HEK293 (cell line): ENCODE data around the gene COL18A1.

Experiments used
- CTCF ChIP-seq: fragments of 450-650 bp; formaldehyde crosslinking; IDR thresholded peaks from 2 replicates; pipeline ENCODE4 v1.5.1; 2016; ENCODE audit warnings: missing biosample characterization, missing genetic modification characterization
- KLF17 ChIP-seq: fragments of 450-650 bp; formaldehyde crosslinking; IDR thresholded peaks from 2 replicates; pipeline ENCODE4 v1.5.1; 2016; ENCODE audit warnings: missing biosample characterization, missing genetic modification characterization
- ZNF112 ChIP-seq: fragments of 450-650 bp; formaldehyde crosslinking; IDR thresholded peaks from 2 replicates; pipeline ENCODE4 v1.5.0; 2017; ENCODE audit warnings: missing biosample characterization, missing genetic modification characterization
- ZNF169 ChIP-seq: fragments of 450-650 bp; formaldehyde crosslinking; IDR thresholded peaks from 2 replicates; pipeline ENCODE4 v1.5.1; 2016; ENCODE audit warnings: missing biosample characterization, missing genetic modification characterization
- ZNF571 ChIP-seq: fragments of 450-650 bp; formaldehyde crosslinking; IDR thresholded peaks from 2 replicates; pipeline ENCODE4 v1.5.0; 2017; ENCODE audit warnings: missing biosample characterization, missing genetic modification characterization
- ZNF580 ChIP-seq: fragments of 450-650 bp; formaldehyde crosslinking; IDR thresholded peaks from 2 replicates; pipeline ENCODE4 v1.5.1; 2016; ENCODE audit warnings: missing biosample characterization, missing genetic modification characterization

- TF ChIP-seq CTCF (tag by site-specific recombination) (no peak), KLF17 (tag by site-specific recombination) (no peak), ZNF580 (no peak), ZNF169 (tag by site-specific recombination) (no peak), ZNF112 (no peak), ZNF571 (no peak)
Observed at GRCh38 chr21:45523411-45524101, 118.6 kb downstream of the COL18A1 start.
